Nephron (organoid): ENCODE measurements around the gene FAM53C.
"Not testable (repeated sequence)": the region's sequence is repeated elsewhere in the genome, so short reads cannot be mapped to it uniquely, and the experiment has no call there.

ENCODE experiments used
- H3K27ac Mint-ChIP-seq, 3 experiments: 2 replicates each; pipeline ENCODE4 v1.8.0; 2020; ENCODE audit warnings: mixed read lengths in 3 of 3, mild to moderate bottlenecking in 2 of 3, moderate library complexity in 1 of 3
- H3K27me3 Mint-ChIP-seq: 2 replicates; pipeline ENCODE4 v1.8.0; 2021; ENCODE audit warnings: low read depth, mild to moderate bottlenecking, moderate library complexity, mixed read lengths
- H3K36me3 Mint-ChIP-seq: 2 replicates; pipeline ENCODE4 v1.8.0; 2020; ENCODE audit warnings: low read depth, mixed read lengths
- H3K4me1 Mint-ChIP-seq: 2 replicates; pipeline ENCODE4 v1.8.0; 2020; ENCODE audit warnings: mixed read lengths
- H3K4me3 Mint-ChIP-seq, 3 experiments: 2 replicates each; pipeline ENCODE4 v1.8.0; 2020; ENCODE audit warnings: mild to moderate bottlenecking in 3 of 3, mixed read lengths in 3 of 3, moderate library complexity in 2 of 3
- H3K9me3 Mint-ChIP-seq: 2 replicates; pipeline ENCODE4 v1.8.0; 2020; ENCODE audit warnings: mixed read lengths
- TF ChIP-seq, protein P1 (sequence below), 3 experiments: fragments of 200-600 bp; sonication (generic); IDR thresholded peaks; one replicate each; pipeline ENCODE4 v1.5.0; 2021; ENCODE audit warnings: antibody characterized with exemption in 3 of 3; ENCODE audit not compliant: unreplicated experiment in 3 of 3

FAM53C gene

DNA sequence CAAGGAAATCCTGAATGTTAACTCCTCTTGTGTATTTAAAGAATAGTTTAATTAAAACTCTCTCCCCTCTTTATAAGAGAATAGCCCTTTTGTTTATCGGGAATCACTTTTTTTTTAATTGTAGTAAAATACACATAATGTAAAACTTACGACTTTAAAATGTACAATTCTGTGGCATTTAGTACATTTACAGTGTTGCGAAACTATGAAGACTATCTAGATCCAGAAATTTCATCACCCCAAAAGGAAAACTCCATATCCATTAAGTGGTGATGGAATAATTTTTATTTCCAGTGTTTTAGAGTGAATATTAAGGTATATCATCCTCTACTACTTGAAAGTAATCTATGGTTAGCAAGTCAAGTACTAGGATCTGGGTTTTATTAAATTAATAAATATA is 51.3 kb downstream of the FAM53C start:
- H3K9me3 Mint-ChIP-seq = no peaks in the 10 kb centered on the region
- no peak overlapping the region for H3K4me3 Mint-ChIP-seq
- H3K4me1 Mint-ChIP-seq = peaks cover 25% of the 10 kb centered on the region
- no peaks in the 10 kb centered on the region for H3K27me3 Mint-ChIP-seq
- TF ChIP-seq, protein P1, sequence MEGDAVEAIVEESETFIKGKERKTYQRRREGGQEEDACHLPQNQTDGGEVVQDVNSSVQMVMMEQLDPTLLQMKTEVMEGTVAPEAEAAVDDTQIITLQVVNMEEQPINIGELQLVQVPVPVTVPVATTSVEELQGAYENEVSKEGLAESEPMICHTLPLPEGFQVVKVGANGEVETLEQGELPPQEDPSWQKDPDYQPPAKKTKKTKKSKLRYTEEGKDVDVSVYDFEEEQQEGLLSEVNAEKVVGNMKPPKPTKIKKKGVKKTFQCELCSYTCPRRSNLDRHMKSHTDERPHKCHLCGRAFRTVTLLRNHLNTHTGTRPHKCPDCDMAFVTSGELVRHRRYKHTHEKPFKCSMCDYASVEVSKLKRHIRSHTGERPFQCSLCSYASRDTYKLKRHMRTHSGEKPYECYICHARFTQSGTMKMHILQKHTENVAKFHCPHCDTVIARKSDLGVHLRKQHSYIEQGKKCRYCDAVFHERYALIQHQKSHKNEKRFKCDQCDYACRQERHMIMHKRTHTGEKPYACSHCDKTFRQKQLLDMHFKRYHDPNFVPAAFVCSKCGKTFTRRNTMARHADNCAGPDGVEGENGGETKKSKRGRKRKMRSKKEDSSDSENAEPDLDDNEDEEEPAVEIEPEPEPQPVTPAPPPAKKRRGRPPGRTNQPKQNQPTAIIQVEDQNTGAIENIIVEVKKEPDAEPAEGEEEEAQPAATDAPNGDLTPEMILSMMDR (IDR thresholded peaks at IDR 0.05; ENCODE audit: unreplicated experiment in 3 of 3) = no peak
- peaks cover 74% of the 10 kb centered on the region for H3K36me3 Mint-ChIP-seq
- H3K27ac Mint-ChIP-seq = peak overlapping the region in 1 of 3 experiments; percentile 40

DNA sequence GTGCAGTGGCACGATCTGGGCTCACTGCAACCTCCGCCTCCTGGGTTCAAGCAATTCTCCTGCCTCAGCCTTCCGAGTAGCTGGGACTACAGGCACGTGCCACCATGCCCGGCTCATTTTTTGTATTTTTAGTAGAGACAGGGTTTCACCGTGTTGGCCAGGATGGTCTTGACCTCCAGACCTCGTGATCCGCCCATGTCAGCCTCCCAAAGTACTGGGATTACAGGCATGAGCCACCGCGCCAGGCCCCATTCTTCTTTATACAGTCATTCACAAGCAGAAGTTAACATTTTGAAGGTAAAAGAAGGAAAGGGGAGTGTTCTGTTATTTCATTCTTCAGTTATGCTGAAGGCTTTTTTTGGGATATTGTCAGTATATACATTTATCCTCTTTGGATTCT is 51.8 kb downstream of the FAM53C start:
- Mint-ChIP-seq H3K27ac (peak overlapping the region in 1 of 3 experiments; percentile 40), H3K36me3 (peaks cover 80% of the 10 kb centered on the region), H3K4me1 (peaks cover 25% of the 10 kb centered on the region)
- H3K4me3 Mint-ChIP-seq, H3K27me3 Mint-ChIP-seq, H3K9me3 Mint-ChIP-seq: not testable (repeated sequence)

DNA sequence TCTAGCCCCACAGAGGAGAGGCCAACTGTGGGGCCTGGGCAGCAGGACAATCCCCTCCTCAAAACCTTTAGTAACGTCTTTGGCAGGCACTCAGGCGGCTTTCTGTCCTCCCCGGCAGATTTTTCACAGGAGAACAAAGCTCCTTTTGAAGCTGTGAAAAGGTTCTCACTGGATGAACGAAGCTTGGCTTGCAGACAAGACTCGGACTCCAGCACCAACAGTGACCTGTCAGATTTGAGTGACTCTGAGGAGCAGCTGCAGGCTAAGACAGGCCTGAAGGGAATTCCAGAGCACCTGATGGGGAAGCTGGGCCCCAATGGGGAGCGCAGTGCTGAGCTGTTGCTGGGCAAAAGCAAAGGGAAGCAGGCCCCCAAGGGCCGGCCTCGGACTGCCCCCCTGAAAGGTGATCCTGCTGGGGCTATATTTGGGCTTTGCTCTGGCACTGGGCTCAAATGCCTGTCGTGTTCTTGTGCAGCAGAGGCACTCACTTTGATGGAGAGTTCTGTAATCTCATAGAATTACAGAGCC is 53.9 kb downstream of the FAM53C start:
- Mint-ChIP-seq H3K27me3 (no peaks in the 10 kb centered on the region), H3K4me1 (peaks cover 25% of the 10 kb centered on the region), H3K4me3 (peak overlapping the region in 1 of 3 experiments; percentile 42), H3K36me3 (peaks cover 80% of the 10 kb centered on the region), H3K9me3 (no peaks in the 10 kb centered on the region), H3K27ac (peak overlapping the region; percentile 87 to 93 (median 89))
- TF ChIP-seq, protein P1 (IDR thresholded peaks at IDR 0.05; ENCODE audit: unreplicated experiment in 3 of 3) = no peak
